NCI-H1436 treated with DMSO at 0.1 percent for 48 hours (cell line): Measurements from ENCODE around the gene TK2.

Experiments
- DNase-seq: peaks from one replicate; lab custom pipeline; 2025; lab: John Stamatoyannopoulos, UW

The TK2 gene

DNA sequence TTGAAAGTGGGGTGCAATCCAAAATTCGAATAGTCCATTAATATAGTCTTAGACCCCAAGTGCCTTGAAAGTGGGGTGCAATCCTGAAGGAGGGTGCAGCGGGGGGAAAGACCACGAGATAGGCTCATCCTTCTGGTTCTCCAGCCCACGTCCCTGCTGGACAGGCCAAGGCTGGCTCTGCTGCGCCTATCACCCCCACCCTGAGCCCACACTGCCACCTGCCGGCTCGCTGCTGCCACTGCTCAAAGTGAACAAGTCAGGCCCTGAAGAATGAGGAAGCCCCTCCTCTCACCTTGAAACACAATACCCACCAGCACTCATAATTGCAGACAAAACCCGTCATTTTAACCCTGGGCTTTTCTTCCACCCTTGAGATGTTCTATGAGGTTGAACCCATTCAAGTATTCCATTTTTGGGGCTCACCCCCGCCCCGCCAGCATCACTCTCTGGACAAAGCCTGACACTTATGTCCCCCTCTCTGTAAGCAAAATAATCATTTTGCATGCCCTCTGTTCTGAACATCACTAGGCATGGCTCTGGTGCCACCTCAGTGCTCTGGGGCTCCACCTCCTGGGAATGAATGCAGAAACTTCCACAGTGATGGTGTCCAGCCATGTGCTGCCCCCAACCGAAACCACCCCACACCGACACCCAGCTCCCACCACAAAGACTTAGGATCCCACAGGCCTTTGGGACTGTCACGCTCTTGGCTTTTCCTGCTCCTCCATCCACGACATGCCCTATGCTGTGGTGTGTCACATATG is 66.1 kb downstream of the TK2 start:
- no peak for DNase-seq

GRCh38 chr16:66481943-66482390 is 68.0 kb downstream of the TK2 start:
- no peak for DNase-seq

DNA sequence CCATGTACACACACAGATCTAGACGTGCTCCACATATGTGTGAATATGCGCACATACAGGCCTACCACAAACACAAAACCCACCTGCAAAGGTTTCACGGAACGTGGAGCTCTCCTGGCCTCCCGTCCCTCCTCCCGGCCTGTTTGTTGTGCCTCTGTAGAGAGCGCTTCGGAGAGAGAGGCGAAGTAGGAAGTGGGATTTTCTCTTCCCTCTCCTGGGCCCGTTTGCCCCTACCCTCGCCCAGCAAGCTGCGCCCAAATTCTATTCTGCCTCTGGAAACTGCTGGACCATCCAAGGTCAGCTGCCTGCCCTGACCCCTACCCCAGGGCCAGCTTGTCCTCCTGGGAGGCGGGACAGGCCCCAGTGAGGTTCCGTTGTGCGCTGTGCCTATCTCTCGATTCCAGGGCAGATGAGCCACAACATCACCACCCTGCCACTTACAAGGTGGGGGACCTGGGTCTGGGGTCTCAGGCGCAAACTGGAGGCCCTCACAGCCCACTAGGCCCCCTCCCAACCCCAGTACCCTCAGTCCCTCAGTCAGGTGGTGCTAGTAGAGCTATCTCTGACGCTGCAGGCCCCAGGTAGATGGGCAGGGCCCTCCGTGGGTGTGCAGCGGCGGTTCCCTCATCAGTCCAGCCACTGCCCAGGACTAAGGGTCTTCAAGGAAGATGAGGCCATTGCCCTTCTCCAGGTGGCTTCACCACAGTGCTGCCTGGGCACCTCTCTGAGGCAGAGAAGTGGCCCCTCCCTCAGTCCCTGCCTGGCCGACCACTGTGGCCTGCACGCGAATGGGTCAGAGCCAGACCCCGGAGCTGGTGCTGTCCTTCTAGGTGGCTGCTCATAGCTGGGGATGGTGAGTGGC is 68.6 kb downstream of the TK2 start:
- no peak for DNase-seq

DNA sequence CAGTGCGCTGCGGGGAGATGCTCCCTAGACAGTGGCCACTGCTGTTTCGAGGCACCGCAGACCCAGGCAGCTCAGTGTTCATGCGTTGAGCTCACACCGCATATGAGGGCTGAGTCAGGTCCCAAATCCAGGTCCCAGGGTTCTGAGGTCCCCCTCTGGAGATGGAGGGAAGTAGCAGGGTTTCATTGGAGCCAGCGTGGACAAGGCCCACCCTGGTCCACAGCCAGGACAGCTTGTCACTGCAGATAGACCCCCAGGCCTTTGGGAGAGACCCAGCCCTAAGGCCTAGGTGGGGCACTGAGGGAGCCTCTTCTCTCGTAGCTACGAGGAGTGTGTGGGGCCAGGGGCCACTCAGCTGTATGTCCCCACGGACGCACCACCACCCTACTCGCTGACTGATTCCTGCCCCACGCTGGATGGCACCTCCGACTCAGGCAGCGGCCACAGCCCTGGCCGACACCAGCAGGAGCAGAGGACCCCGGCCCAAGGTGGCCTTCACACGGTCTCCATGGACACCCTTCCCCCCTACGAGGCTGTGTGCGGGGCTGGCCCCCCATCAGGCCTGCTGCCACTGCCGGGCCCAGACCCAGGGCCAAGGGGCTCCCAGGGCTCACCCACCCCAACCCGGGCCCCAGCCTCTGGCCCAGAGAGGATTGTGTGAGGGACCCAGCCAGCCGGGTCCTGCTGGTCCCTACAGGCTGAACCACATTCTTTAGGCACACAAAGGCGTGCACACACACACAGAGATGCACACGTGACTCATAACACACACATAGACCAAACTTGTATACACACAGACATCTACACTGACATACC is 69.4 kb downstream of the TK2 start:
- no peak for DNase-seq

- DNase-seq: no peak
Measured at GRCh38 chr16:66479661-66480264, 70.2 kb downstream of the TK2 start.

GRCh38 chr16:66478733-66479511 is 71.0 kb downstream of the TK2 start:
- no peak for DNase-seq

DNA sequence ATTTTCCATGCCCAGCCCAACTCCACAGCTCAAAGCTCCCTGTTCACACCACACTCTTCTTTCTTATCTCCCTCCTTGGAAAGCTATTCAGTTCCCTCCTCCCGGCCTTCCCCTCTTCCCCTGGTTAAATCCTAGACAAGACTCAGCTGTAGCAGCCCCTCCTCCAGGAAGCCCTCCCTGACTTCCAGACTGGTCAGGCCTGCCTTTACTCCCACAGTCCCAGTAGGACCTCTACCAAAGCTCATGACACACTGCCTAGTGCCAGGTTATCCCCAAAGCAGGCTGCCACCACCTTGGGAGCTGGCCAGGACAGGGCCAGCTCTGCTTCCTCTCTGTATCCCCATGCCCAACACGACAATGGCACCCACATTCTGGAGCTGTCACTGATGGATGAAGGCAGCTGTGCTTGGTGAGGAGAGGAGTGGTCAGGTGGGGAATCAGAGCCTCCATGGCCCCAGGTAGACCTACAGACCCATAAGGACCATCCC is 72.8 kb downstream of the TK2 start:
- DNase-seq: no peak

GRCh38 chr16:66476328-66477027 is 73.4 kb downstream of the TK2 start:
- no peak for DNase-seq

DNA sequence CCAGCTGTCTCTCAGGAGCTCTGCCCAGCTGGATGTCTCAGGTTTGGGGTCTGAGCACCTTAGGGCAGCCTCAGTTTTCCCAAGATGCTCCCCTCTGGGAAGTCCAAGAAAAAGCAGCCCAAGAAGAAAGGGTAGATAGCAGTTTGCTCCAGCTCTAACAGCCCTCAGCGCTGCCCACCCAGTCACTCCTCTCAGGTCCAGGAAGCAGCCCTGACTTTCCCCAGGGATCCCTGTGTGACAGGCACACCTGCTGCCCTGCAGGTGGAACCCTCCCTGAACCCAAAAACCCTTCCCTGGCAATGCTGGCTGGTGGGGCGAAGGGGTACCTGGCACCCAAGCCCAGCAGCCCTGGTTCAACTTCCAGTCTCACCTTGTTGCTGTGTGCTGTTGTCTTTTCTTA is 74.7 kb downstream of the TK2 start:
- DNase-seq: no peak

DNA sequence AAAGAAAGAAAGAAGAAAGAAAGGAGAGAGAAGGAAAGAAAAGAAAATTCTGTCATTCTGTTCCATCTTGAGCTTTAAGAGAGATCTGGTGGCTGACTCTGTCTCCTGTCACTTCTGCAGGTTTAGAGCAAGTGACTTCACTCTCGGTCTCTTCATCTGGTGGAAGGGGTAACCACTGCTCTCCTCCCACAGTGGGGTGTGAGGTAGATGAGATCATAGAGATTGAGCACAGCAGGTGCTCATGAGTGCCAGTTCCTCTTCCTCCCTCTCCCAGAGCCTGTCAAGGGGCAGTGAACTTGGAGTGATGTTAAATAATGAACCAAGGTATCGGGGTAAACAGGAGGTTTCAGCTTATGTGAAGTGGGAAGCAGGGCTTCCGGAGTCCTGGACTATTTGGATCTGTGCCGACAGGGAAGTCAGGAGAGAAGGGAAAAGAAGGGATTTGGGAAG is 75.1 kb downstream of the TK2 start:
- DNase-seq: peak; percentile 26

DNA sequence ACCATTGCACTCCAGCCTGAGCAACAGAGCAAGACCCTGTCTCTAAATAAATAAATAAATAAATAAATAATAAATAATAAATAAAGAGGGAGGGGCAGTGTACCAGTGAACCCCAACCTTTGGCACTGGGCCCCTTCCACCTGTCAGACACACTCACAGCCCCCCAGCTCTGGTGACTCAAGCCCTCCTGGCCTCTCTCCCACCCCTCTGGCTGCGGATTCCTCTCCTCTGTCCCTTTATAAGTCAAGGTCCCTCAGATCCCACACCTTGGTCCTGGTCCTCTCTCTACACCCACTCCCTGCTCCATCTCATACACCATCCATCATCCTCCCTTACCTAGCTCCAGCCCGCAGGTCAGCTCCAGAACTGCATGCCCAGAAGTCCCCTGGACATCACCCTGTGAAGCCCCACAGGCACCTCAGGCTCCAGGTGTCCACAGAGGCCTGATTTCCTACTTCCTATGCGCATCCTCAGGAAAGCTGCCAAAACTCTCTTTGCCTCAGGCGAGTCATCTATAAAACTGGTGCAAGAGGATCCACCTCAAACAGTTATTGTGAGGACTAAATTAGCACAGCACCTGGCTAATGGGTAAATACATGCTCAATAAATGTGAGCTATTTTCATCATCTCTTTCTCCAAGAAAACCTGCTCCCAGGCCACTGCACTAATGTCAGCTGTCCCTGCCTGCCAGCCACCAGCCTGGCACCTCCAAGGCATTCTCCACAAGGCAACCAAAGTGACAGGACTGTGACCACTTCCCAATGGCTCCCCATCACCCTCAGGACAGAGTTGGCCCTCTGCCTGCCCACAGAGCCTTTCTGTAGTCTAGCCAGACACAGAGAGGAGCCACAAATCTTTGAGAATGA is 76.0 kb downstream of the TK2 start:
- no peak for DNase-seq

GRCh38 chr16:66473051-66473571 is 76.8 kb downstream of the TK2 start:
- DNase-seq: no peak

GRCh38 chr16:66471716-66472393 is 78.1 kb downstream of the TK2 start:
- DNase-seq: no peak

DNA sequence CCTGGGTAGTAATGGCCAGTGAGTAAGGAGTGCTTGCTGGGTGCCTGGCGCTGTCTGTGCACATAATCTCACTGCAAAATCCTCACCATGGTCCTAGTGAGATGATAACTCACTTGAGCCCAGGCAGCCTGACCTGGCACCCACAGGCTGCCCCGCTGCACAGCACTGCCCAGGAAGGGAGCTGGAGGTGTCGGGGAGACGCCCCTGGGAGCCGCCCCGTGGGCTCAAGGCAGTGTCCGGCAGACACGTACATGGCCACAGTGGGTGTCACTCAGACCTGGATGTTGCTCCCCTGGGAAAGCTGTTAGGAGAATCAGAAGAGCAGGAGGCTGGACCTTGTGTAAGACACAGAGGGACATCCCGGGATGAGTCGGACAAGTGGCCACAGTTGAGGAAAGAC is 78.7 kb downstream of the TK2 start:
- no peak for DNase-seq

DNA sequence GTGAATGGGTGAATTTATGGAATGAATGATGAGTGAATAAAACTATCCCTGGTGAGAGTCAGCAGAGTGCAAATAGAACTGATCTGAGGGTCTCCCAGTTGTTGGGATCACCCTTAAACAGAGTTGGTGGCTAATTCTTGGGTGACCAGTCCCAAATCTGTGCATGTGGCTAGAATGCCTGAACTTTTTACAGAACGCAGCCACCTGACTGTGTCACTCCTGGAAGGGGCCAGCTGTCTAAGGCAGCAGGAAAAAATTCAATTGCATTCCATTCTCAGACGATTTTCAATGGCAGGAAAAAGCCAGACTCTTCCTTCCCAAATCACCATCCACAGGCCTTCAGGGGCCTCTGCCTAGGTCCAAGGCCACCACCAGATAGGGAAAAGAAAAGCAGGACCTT is 79.4 kb downstream of the TK2 start:
- DNase-seq: no peak

DNA sequence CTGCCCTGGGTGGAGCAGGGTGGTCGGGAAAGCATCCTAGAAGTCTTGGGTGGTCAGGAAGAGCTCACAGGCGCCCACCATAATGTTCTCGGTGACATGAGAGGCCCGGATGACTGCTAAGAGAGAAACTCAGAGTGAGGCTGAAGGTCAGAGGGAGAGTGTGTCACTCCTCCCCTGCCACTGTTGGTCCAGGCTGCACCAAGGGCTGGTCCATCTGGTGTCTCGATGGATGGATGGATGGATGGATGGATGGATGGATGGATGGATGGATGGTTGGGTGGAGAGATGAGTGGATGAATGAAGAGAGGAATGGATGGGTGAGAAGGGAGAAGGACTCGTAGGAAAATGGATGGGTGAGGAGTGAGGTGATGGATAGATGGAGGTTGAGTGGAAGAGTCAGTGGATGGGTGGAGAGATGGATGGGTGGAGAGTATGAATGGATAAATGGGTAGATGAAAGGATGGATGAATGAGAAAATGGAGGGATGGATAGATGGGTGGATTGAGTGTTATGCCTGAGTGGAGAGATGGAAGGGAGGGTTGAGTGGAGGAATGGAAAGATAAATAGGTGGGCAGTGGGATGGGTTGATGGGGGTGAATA is 79.9 kb downstream of the TK2 start:
- DNase-seq: no peak

GRCh38 chr16:66469291-66469946 is 80.5 kb downstream of the TK2 start:
- DNase-seq: no peak
